HepG2 (cell line): ENCODE measurements around the gene ZDHHC7. TPM values are rescaled to one million over a fixed set of nuclear protein-coding genes. Genes with fewer than 3 reads are reported as not detected.

ENCODE experiments used
- ATAC-seq: fragments of 200-7000 bp; cut with Tn5 transposase; 3 replicates; pipeline ENCODE4 v1.9.1; 2020; ENCODE audit warnings: mild to moderate bottlenecking, moderate library complexity
- BruUV-seq: library from RNA; stranded (reverse); fragments of 400-500 nt; replicated peaks from 2 replicates; lab custom pipeline; 2021; lab: Mats Ljungman, UMichigan
- CTCF ChIA-PET: fragments of 300-600 bp; formaldehyde crosslinking; extraction: SDS; loops from one replicate; lab custom pipeline; 2021; ENCODE audit warnings: low total read pairs, inconsistent platforms, low intra/inter-chr PET ratio; lab: Yijun Ruan, JAX
- POLR2A ChIA-PET: fragments of 350-600 bp; sonication (Branson Sonifier 250); formaldehyde crosslinking; loops from one replicate; lab custom pipeline; 2020; ENCODE audit warnings: antibody characterized with exemption, inconsistent platforms; lab: Yijun Ruan, JAX
- DNase-seq: peaks from one replicate; pipeline ENCODE4 v3.0.0-alpha.2; 2015; ENCODE audit warnings: low spot score
- FAIRE-seq: peaks from 3 replicates; lab custom pipeline; 2011; peaks lifted over from hg19 to GRCh38; lab: Jason Lieb, UNC
- H2AFZ ChIP-seq: one replicate; pipeline ENCODE4 v1.6.1; 2011; ENCODE audit warnings: low read length, inconsistent platforms
- H3K27ac ChIP-seq: fragments of 300-600 bp; 3 replicates; pipeline ENCODE4 v1.8.0; 2011; ENCODE audit warnings: mixed run types, mild to moderate bottlenecking, mixed read lengths, low read length, inconsistent platforms; ENCODE audit not compliant: insufficient read depth; ENCODE audit errors: extremely low read length
- H3K27me3 ChIP-seq, 2 experiments: fragments of 200-600 bp in 1 of 2; 2 replicates in 1 of 2; 3 replicates in 1 of 2; pipeline versions ENCODE4 v1.6.0 to v1.8.0; 2011; ENCODE audit warnings: low read length in 2 of 2, mild to moderate bottlenecking in 2 of 2, moderate library complexity in 2 of 2, inconsistent platforms in 1 of 2; ENCODE audit not compliant: insufficient read depth in 2 of 2, control insufficient read depth in 1 of 2
- H3K36me3 ChIP-seq, 2 experiments: fragments of 200-600 bp in 1 of 2; replicated peaks in 1 of 2; 2 replicates in 1 of 2; 3 replicates in 1 of 2; pipeline versions ENCODE4 v1.5.1 to v1.8.0; 2011; ENCODE audit warnings: low read length in 2 of 2, inconsistent platforms in 1 of 2; ENCODE audit not compliant: insufficient read depth in 2 of 2, control insufficient read depth in 1 of 2
- H3K4me1 ChIP-seq: 2 replicates; pipeline ENCODE4 v1.5.1; 2012; ENCODE audit warnings: low read length, inconsistent platforms; ENCODE audit not compliant: insufficient read depth
- H3K4me2 ChIP-seq: 2 replicates; pipeline ENCODE4 v1.6.0; 2011; ENCODE audit warnings: low read depth, low read length, inconsistent platforms
- H3K4me3 ChIP-seq, 3 experiments: fragments of 200-600 bp in 1 of 3; sonication (generic), shearing (Covaris generic) in 1 of 3; replicated peaks in 1 of 3; 2 replicates each; pipeline ENCODE4 v1.5.1; 2011 to 2016; ENCODE audit warnings: low read length in 3 of 3, inconsistent platforms in 2 of 3, low read depth in 2 of 3, mild to moderate bottlenecking in 2 of 3, control low read depth in 1 of 3, mixed read lengths in 1 of 3; ENCODE audit not compliant: insufficient read depth in 1 of 3
- H3K79me2 ChIP-seq: one replicate; pipeline ENCODE4 v1.6.1; 2011; ENCODE audit warnings: low read length, inconsistent platforms; ENCODE audit not compliant: insufficient read depth
- H3K9ac ChIP-seq: 2 replicates; pipeline ENCODE4 v1.6.0; 2011; ENCODE audit warnings: mild to moderate bottlenecking, low read depth, low read length, inconsistent platforms; ENCODE audit not compliant: insufficient read depth
- H3K9me3 ChIP-seq: 2 replicates; pipeline ENCODE4 v1.5.1; 2012; ENCODE audit warnings: mild to moderate bottlenecking, low read length
- H4K20me1 ChIP-seq: 2 replicates; pipeline ENCODE4 v1.6.0; 2011; ENCODE audit warnings: inconsistent platforms, mild to moderate bottlenecking, low read length, moderate library complexity; ENCODE audit not compliant: insufficient read depth
- EHMT2 ChIP-seq: fragments of 200-600 bp; sonication (generic); IDR thresholded peaks from 2 replicates; pipeline ENCODE4 v1.7.0; 2017; ENCODE audit warnings: antibody characterized with exemption, low read depth, low read length, borderline replicate concordance
- FOXA1 ChIP-seq, 2 experiments: fragments of 450-650 bp in 1 of 2; sonication (generic) in 1 of 2; formaldehyde crosslinking in 1 of 2; IDR thresholded peaks; 2 replicates each; pipeline versions ENCODE4 v1.4.0 to v1.6.1; 2016 to 2020; ENCODE audit warnings: missing genetic modification reagents in 1 of 2
- HNF1B ChIP-seq: sonication (generic); formaldehyde crosslinking; IDR thresholded peaks from 2 replicates; pipeline ENCODE4 v1.5.1; 2020; ENCODE audit warnings: mild to moderate bottlenecking, moderate library complexity, missing genetic modification reagents
- IKZF5 ChIP-seq: IDR thresholded peaks from 2 replicates; pipeline ENCODE4 v1.6.1; 2018; ENCODE audit warnings: missing genetic modification reagents, mild to moderate bottlenecking, missing compliant biosample characterization
- NR2F2 ChIP-seq: IDR thresholded peaks from 2 replicates; pipeline ENCODE4 v1.6.1; 2012; ENCODE audit warnings: low read depth, inconsistent platforms, borderline replicate concordance
- PTBP1 ChIP-seq: fragments of 200-400 bp; formaldehyde crosslinking; IDR thresholded peaks from 2 replicates; pipeline ENCODE4 v1.6.1; 2018; ENCODE audit warnings: low read length, low read depth; ENCODE audit not compliant: poor library complexity, severe bottlenecking
- ZBTB7B ChIP-seq: sonication (generic); formaldehyde crosslinking; IDR thresholded peaks from 2 replicates; pipeline ENCODE4 v1.4.0; 2020; ENCODE audit warnings: missing genetic modification reagents
- ZNF136 ChIP-seq: sonication (generic); formaldehyde crosslinking; IDR thresholded peaks from 2 replicates; pipeline ENCODE4 v1.8.1; 2022; ENCODE audit warnings: low read depth, mild to moderate bottlenecking, moderate library complexity, missing genetic modification reagents
- ZNF17 ChIP-seq: sonication (generic); formaldehyde crosslinking; IDR thresholded peaks from 2 replicates; pipeline ENCODE4 v1.5.0; 2020; ENCODE audit warnings: mild to moderate bottlenecking, missing genetic modification reagents
- ZNF616 ChIP-seq: sonication (generic); formaldehyde crosslinking; IDR thresholded peaks from 2 replicates; pipeline ENCODE4 v1.5.0; 2020; ENCODE audit warnings: low read depth, mild to moderate bottlenecking, missing genetic modification reagents
- ZNF776 ChIP-seq: sonication (generic); formaldehyde crosslinking; IDR thresholded peaks from 2 replicates; pipeline ENCODE4 v1.4.0; 2020; ENCODE audit warnings: mild to moderate bottlenecking, missing genetic modification reagents
- WGBS: methylation state at CpG from one replicate; pipeline ENCODE4 v1.1.6; 2017; ENCODE audit warnings: low lambda C conversion rate; 5-methylcytosine and 5-hydroxymethylcytosine counted together
- in situ Hi-C: cut with HindIII; loops from 2 replicates; pipeline ENCODE4 v1.10.0; 2017; ENCODE audit warnings: low pct_unique_long_range_greater_than_20kb; ENCODE audit not compliant: extremely low pct_ligation_motif_present
- intact Hi-C: fragments of 100-400 bp; cut with micrococcal nuclease; formaldehyde crosslinking; loops from one replicate; pipeline ENCODE4 v1.10.0; 2022; ENCODE audit not compliant: unreplicated experiment
- polyA plus RNA-seq, 8 experiments: library from polyadenylated mRNA; depleted of rRNA in 3 of 8; stranded (reverse) in 7 of 8; unstranded in 1 of 8; fragments of >200 nt; fragmentation: Illumina TruSeq in 4 of 8; extraction: Trizol in 4 of 8; gene quantifications; 2 replicates each; pipeline versions ENCODE4 v1.2.1 to v1.2.3, GENCODE V29; 2011 to 2016; ENCODE audit warnings: low read depth in 4 of 8, missing spikeins in 1 of 8, mixed read lengths in 1 of 8; ENCODE audit not compliant: insufficient read depth in 1 of 8
- total RNA-seq, 5 experiments: library from RNA; depleted of rRNA; stranded (reverse); fragments of >200 nt; fragmentation: Illumina TruSeq; extraction: Trizol; gene quantifications; 2 replicates each; pipeline ENCODE4 v1.2.3, GENCODE V29; 2016; ENCODE audit warnings: low read depth in 1 of 5

ZDHHC7 gene
- total and polyA plus RNA-seq, 2 of the 13 experiments (the other 11 are each of a cell fraction or from before 2014, with no cell fraction given), result 46.8 to 67.6 TPM

GRCh38 chr16:85033171-85033570, 21.8 kb upstream of the ZDHHC7 start:
- Histone ChIP-seq H3K4me2 (no peak overlapping the region), H4K20me1 (no peaks in the 10 kb centered on the region), H3K36me3 (no peaks in the 10 kb centered on the region), H3K4me1 (peaks cover 24% of the 10 kb centered on the region), H3K9me3 (no peaks in the 10 kb centered on the region), H3K27me3 (peaks cover 2 to 32% of the 10 kb centered on the region in 2 experiments; a peak in 4 of 5 replicates), H3K4me3 (no peak overlapping the region), H3K79me2 (no peaks in the 10 kb centered on the region), H2AFZ (no peak overlapping the region), H3K27ac (no peak overlapping the region), H3K9ac (no peak overlapping the region)
- ATAC-seq (no peak), DNase-seq (no peak), FAIRE-seq (no peak)
- TF ChIP-seq IKZF5 (CRISPR knock-in tag), result no peak
- no peak for TF ChIP-seq ZNF17 (CRISPR knock-in tag)
- TF ChIP-seq ZBTB7B (CRISPR knock-in tag), result no peak
- no peak for TF ChIP-seq ZNF136
- TF ChIP-seq FOXA1 (IDR thresholded peaks at IDR 0.05), result no peak
- no peak for TF ChIP-seq FOXA1 (CRISPR knock-in tag; IDR thresholded peaks at IDR 0.05)
- no peak for TF ChIP-seq HNF1B (CRISPR knock-in tag)
- TF ChIP-seq NR2F2, result no peak
- TF ChIP-seq ZNF616, result no peak
- TF ChIP-seq EHMT2, result no peak
- no peak for TF ChIP-seq ZNF776 (CRISPR knock-in tag)
- TF ChIP-seq PTBP1, result no peak
- in situ Hi-C loops (no loop called here), intact Hi-C loops (no loop called here)
- WGBS, result 63% methylated on average over 17 of the region's 17 CpGs
- ChIA-PET POLR2A (no interaction called here), CTCF (no interaction called here)
- BruUV-seq, result no TSS peak
